IMR-90 (cell line): ENCODE results near the gene APOL2. TPM values are rescaled to one million over a fixed set of nuclear protein-coding genes. Genes with fewer than 3 reads are reported as not detected.

Experiments used
- ATAC-seq: fragments of 200-7000 bp; cut with Tn5 transposase; 2 replicates; pipeline ENCODE4 v1.9.1; 2020; ENCODE audit warnings: low read depth, mild to moderate bottlenecking, moderate library complexity
- BruUV-seq: library from RNA; stranded (reverse); fragments of 400-500 nt; replicated peaks from 2 replicates; lab custom pipeline; 2021; lab: Mats Ljungman, UMichigan
- CTCF ChIA-PET: fragments of 300-600 bp; formaldehyde crosslinking; extraction: SDS; loops from one replicate; lab custom pipeline; 2021; ENCODE audit warnings: antibody characterized with exemption; lab: Yijun Ruan, JAX
- POLR2A ChIA-PET: fragments of 300-600 bp; sonication (Branson Sonifier 250); formaldehyde crosslinking; loops from one replicate; lab custom pipeline; 2022; ENCODE audit warnings: antibody characterized with exemption; ENCODE audit not compliant: unreplicated experiment; lab: Charles Lee
- DNase-seq: peaks from one replicate; pipeline ENCODE4 v3.0.0; 2013
- H2AFZ ChIP-seq: replicated peaks from 2 replicates; pipeline ENCODE3; 2013; ENCODE audit warnings: low read length, mild to moderate bottlenecking; ENCODE audit not compliant: poor library complexity
- H2AK5ac ChIP-seq: 2 replicates; pipeline ENCODE4 v1.6.1; 2013; ENCODE audit warnings: low read depth, low read length, inconsistent platforms
- H2AK9ac ChIP-seq: replicated peaks from 2 replicates; pipeline ENCODE3; 2013; ENCODE audit warnings: mild to moderate bottlenecking, low read depth, low read length, moderate library complexity; ENCODE audit not compliant: poor library complexity
- H2BK120ac ChIP-seq: 2 replicates; pipeline ENCODE4 v1.6.1; 2013; ENCODE audit warnings: low read depth, low read length, inconsistent platforms
- H2BK15ac ChIP-seq: 3 replicates; pipeline ENCODE4 v1.6.1; 2013; ENCODE audit warnings: low read depth, low read length, inconsistent platforms
- H2BK20ac ChIP-seq: 2 replicates; pipeline ENCODE4 v1.6.1; 2013; ENCODE audit warnings: low read depth, mild to moderate bottlenecking, inconsistent platforms, low read length, moderate library complexity
- H2BK5ac ChIP-seq: 2 replicates; pipeline ENCODE4 v1.6.1; 2013; ENCODE audit warnings: mild to moderate bottlenecking, low read depth, low read length, inconsistent platforms; ENCODE audit not compliant: poor library complexity, severe bottlenecking
- H3K14ac ChIP-seq: replicated peaks from 2 replicates; pipeline ENCODE4 v1.6.1; 2013; ENCODE audit warnings: low read depth, low read length, inconsistent platforms
- H3K18ac ChIP-seq: 2 replicates; pipeline ENCODE4 v1.6.1; 2013; ENCODE audit warnings: low read depth, low read length, control low read depth
- H3K23ac ChIP-seq: 2 replicates; pipeline ENCODE4 v1.6.1; 2013; ENCODE audit warnings: low read depth, low read length, inconsistent platforms
- H3K27ac ChIP-seq: 2 replicates; pipeline ENCODE4 v1.5.1; 2013; ENCODE audit warnings: mild to moderate bottlenecking, control low read depth, low read length; ENCODE audit not compliant: insufficient read depth
- H3K27me3 ChIP-seq: 2 replicates; pipeline ENCODE4 v1.6.1; 2013; ENCODE audit warnings: low read length; ENCODE audit not compliant: control insufficient read depth, insufficient read depth
- H3K36me3 ChIP-seq: 2 replicates; pipeline ENCODE4 v1.6.1; 2013; ENCODE audit warnings: low read length, mixed read lengths; ENCODE audit not compliant: control insufficient read depth, insufficient read depth
- H3K4ac ChIP-seq: 2 replicates; pipeline ENCODE4 v1.6.1; 2013; ENCODE audit warnings: low read depth, low read length, inconsistent platforms
- H3K4me1 ChIP-seq: 2 replicates; pipeline ENCODE4 v1.6.1; 2013; ENCODE audit warnings: low read length, mixed read lengths; ENCODE audit not compliant: control insufficient read depth, insufficient read depth
- H3K4me2 ChIP-seq: 2 replicates; pipeline ENCODE4 v1.6.1; 2013; ENCODE audit warnings: low read depth, mild to moderate bottlenecking, control low read depth, low read length, moderate library complexity
- H3K4me3 ChIP-seq: 2 replicates; pipeline ENCODE4 v1.5.1; 2013; ENCODE audit warnings: low read depth, mild to moderate bottlenecking, control low read depth, low read length, moderate library complexity; ENCODE audit not compliant: insufficient read depth
- H3K56ac ChIP-seq: 2 replicates; pipeline ENCODE4 v1.6.1; 2013; ENCODE audit warnings: low read length, inconsistent platforms; ENCODE audit not compliant: insufficient read depth; ENCODE audit errors: extremely low read depth
- H3K79me1 ChIP-seq, 2 experiments: 2 replicates each; pipeline ENCODE4 v1.6.1; 2013; ENCODE audit warnings: low read length in 2 of 2, inconsistent platforms in 1 of 2, low read depth in 1 of 2
- H3K9ac ChIP-seq: 2 replicates; pipeline ENCODE4 v1.6.1; 2013; ENCODE audit warnings: low read depth, low read length, control low read depth
- H3K9me1 ChIP-seq: 2 replicates; pipeline ENCODE4 v1.6.1; 2013; ENCODE audit warnings: low read length, inconsistent platforms; ENCODE audit not compliant: insufficient read depth
- H3K9me3 ChIP-seq: 2 replicates; pipeline ENCODE4 v1.6.1; 2013; ENCODE audit warnings: low read length; ENCODE audit not compliant: control insufficient read depth, insufficient read depth
- H4K20me1 ChIP-seq: 2 replicates; pipeline ENCODE4 v1.6.1; 2013; ENCODE audit warnings: low read length, inconsistent platforms; ENCODE audit not compliant: insufficient read depth
- H4K5ac ChIP-seq: 2 replicates; pipeline ENCODE4 v1.6.1; 2013; ENCODE audit warnings: mild to moderate bottlenecking, low read depth, low read length, control low read depth
- H4K8ac ChIP-seq, 2 experiments: 2 replicates each; pipeline ENCODE4 v1.6.1; 2013; ENCODE audit warnings: low read depth in 2 of 2, low read length in 2 of 2, control low read depth in 1 of 2, inconsistent platforms in 1 of 2
- H4K91ac ChIP-seq: 2 replicates; pipeline ENCODE4 v1.6.1; 2013; ENCODE audit warnings: low read depth, low read length, inconsistent platforms; ENCODE audit not compliant: insufficient read depth
- CEBPB ChIP-seq: IDR thresholded peaks from 2 replicates; pipeline ENCODE4 v1.6.1; 2012; ENCODE audit warnings: low read depth, low read length, improper control_type of control experiment
- CHD1 ChIP-seq: IDR thresholded peaks from 2 replicates; pipeline ENCODE4 v1.6.1; 2012; ENCODE audit warnings: low read depth, low read length, improper control_type of control experiment
- ELK1 ChIP-seq: fragments of 150-350 bp; IDR thresholded peaks from 2 replicates; pipeline ENCODE4 v1.6.1; 2016; ENCODE audit warnings: low read depth, mild to moderate bottlenecking, low read length, moderate library complexity, borderline replicate concordance
- FOS ChIP-seq: fragments of 150-350 bp; IDR thresholded peaks from 2 replicates; pipeline ENCODE4 v1.6.1; 2016; ENCODE audit warnings: low read depth, low read length
- MAFK ChIP-seq: IDR thresholded peaks from 2 replicates; pipeline ENCODE4 v1.6.1; 2012; ENCODE audit warnings: low read depth, low read length, improper control_type of control experiment
- MXI1 ChIP-seq: IDR thresholded peaks from 2 replicates; pipeline ENCODE4 v1.6.1; 2012; ENCODE audit warnings: low read depth, mild to moderate bottlenecking, low read length, moderate library complexity, borderline replicate concordance
- POLR2A ChIP-seq: IDR thresholded peaks from 2 replicates; pipeline ENCODE4 v1.6.1; 2012; ENCODE audit warnings: mild to moderate bottlenecking, low read depth, low read length
- RAD21 ChIP-seq: IDR thresholded peaks from 2 replicates; pipeline ENCODE4 v1.6.1; 2012; ENCODE audit warnings: low read length, improper control_type of control experiment
- RCOR1 ChIP-seq: IDR thresholded peaks from 2 replicates; pipeline ENCODE4 v1.6.1; 2012; ENCODE audit warnings: mild to moderate bottlenecking, low read length, improper control_type of control experiment; ENCODE audit not compliant: insufficient replicate concordance
- SMC3 ChIP-seq: fragments of 150-350 bp; IDR thresholded peaks from 2 replicates; pipeline ENCODE4 v1.6.1; 2016; ENCODE audit warnings: low read depth, mild to moderate bottlenecking, antibody characterized with exemption, low read length, moderate library complexity
- WGBS, 2 experiments: methylation state at CpG; one replicate each; pipeline versions ENCODE4 v1.1.5 to v1.1.7; 2013; ENCODE audit warnings: missing lambda C conversion rate in 2 of 2; ENCODE audit not compliant: insufficient read length in 1 of 2; ENCODE audit errors: extremely low coverage in 2 of 2; 5-methylcytosine and 5-hydroxymethylcytosine counted together
- dilution Hi-C: fragments of 300-500 bp; cut with HindIII; formaldehyde crosslinking; loops from one replicate; pipeline ENCODE4 v1.14.3; 2018; ENCODE audit warnings: low sequenced_read_pairs; ENCODE audit not compliant: unreplicated experiment
- in situ Hi-C: fragments of 300-500 bp; cut with MboI; formaldehyde crosslinking; loops from 3 replicates; pipeline ENCODE4 v1.14.3; 2019; ENCODE audit warnings: low sequenced_read_pairs, inconsistent platforms, mixed read lengths
- intact Hi-C: fragments of 100-400 bp; cut with micrococcal nuclease; formaldehyde crosslinking; loops from 2 replicates; pipeline ENCODE4 v1.10.0; 2022
- polyA plus RNA-seq, 3 experiments: library from polyadenylated mRNA; depleted of rRNA; stranded (reverse); fragments of >200 nt; gene quantifications; 2 replicates each; pipeline ENCODE4 v1.2.3, GENCODE V29; 2012; ENCODE audit warnings: low replicate concordance in 1 of 3
- total RNA-seq: library from RNA; depleted of rRNA; stranded (reverse); fragments of >200 nt; gene quantifications from 2 replicates; pipeline ENCODE4 v1.2.3, GENCODE V29; 2012

Gene APOL2
- total and polyA plus RNA-seq, 2 of the 4 experiments (the other 2 are of a cell fraction): 13.1 to 57.5 TPM

DNA sequence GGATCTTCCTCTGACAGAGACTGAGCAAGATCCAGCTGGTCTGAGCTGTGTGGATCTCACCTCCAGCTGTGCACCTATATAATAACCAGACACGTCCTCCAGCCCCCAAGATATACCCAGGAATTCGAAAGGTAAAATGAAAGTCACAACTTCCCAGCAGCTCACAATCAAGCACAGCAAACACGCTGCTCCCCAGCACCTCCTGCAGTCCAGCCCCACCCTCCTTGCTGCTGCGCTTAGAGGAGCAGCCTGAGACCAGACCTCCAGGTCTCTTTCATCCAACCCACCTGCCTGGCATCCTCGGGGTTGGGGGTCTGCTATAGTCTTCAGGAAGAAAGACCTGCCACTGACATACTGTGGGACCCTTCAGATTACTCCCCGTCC lies 34.7 kb downstream of the APOL2 start:
- dilution Hi-C loops (no loop called here), intact Hi-C loops (no loop called here), in situ Hi-C loops (no loop called here)
- Histone ChIP-seq H2BK20ac (no peak overlapping the region), H3K27me3 (peaks cover 3% of the 10 kb centered on the region), H3K9me1 (no peaks in the 10 kb centered on the region), H4K8ac (no peak overlapping the region), H2BK15ac (no peak overlapping the region), H4K5ac (no peak overlapping the region), H2BK5ac (no peak overlapping the region), H3K18ac (no peak overlapping the region), H3K79me1 (no peaks in the 10 kb centered on the region), H3K9me3 (0 out of 2 replicates have a peak, but pooled peaks cover 1% of the 10 kb centered on the region), H4K20me1 (no peaks in the 10 kb centered on the region), H3K36me3 (no peaks in the 10 kb centered on the region), H2AK9ac (no peak overlapping the region), H3K4me1 (peaks cover 2% of the 10 kb centered on the region; the same call in 1 of the 2 replicates), H2AK5ac (no peak overlapping the region), H3K4me3 (no peak overlapping the region), H4K91ac (no peak overlapping the region), H3K4ac (no peak overlapping the region), H3K9ac (no peak overlapping the region), H2BK120ac (no peak overlapping the region), H3K14ac (no peak overlapping the region), H2AFZ (no peak overlapping the region), H3K27ac (no peak overlapping the region), H3K4me2 (no peak overlapping the region), H3K56ac (no peak overlapping the region), H3K23ac (no peak overlapping the region)
- ATAC-seq (no peak), DNase-seq (no peak)
- no peak for TF ChIP-seq POLR2A
- no peak for TF ChIP-seq MXI1
- no peak for TF ChIP-seq MAFK
- TF ChIP-seq CHD1: no peak
- TF ChIP-seq SMC3: no peak
- TF ChIP-seq CEBPB: no peak
- no peak for TF ChIP-seq ELK1
- no peak for TF ChIP-seq RAD21
- no peak for TF ChIP-seq FOS
- no peak for TF ChIP-seq RCOR1
- 0% methylated on average over 1 of the region's 6 CpGs; no CpG with 5 or more reads in 1 of the 2 experiments for WGBS, 2 experiments
- POLR2A ChIA-PET: interaction anchor here (1.2 kb wide), 1 partner anchor 35 kb away, joined by 3 read pairs; the partner anchor contains the start of gene APOL2
- BruUV-seq: no TSS peak
- CTCF ChIA-PET: no interaction called here
